GM10248 (cell line): Measurements from ENCODE around the gene BDP1.
A peak's percentile ranks its signal among the peaks of the same experiment; 100 is the strongest.

Source experiments
- CTCF ChIA-PET: fragments of 300-600 bp; sonication (Branson Sonifier 250); formaldehyde crosslinking; extraction: SDS; loops from one replicate; lab custom pipeline; 2021; ENCODE audit warnings: antibody characterized with exemption; lab: Yijun Ruan, JAX
- POLR2A ChIA-PET: fragments of 350-650 bp; sonication (Branson Sonifier 250); formaldehyde crosslinking; extraction: SDS; loops from one replicate; lab custom pipeline; 2020; ENCODE audit warnings: antibody characterized with exemption; lab: Yijun Ruan, JAX
- DNase-seq: peaks from one replicate; pipeline ENCODE4 v3.0.0; 2012; ENCODE audit errors: extremely low spot score
- CTCF ChIP-seq: IDR thresholded peaks from 2 replicates; pipeline ENCODE4 v1.5.1; 2012; ENCODE audit warnings: mild to moderate bottlenecking, low read depth; ENCODE audit errors: extremely low read depth, missing control alignments, control extremely low read depth

The BDP1 gene

GRCh38 chr5:71587766-71588532, 132.5 kb downstream of the BDP1 start:
- POLR2A ChIA-PET = interaction anchor here (1.4 kb wide), 1 partner anchor 13 kb away, joined by 6 read pairs; no protein-coding TSS in a partner anchor
- peak; percentile 23 for TF ChIP-seq CTCF
- CTCF ChIA-PET = interaction anchor here (1.1 to 7.1 kb wide), 4 partner anchors 10 to 721 kb away, joined by 3 to 72 read pairs (median 4); no protein-coding TSS in a partner anchor
- peak; percentile 33 for DNase-seq

- ChIA-PET POLR2A (no interaction called here), CTCF (interaction anchor here (1.3 to 7.1 kb wide), 2 partner anchors 9 to 12 kb away, joined by 3 to 72 read pairs; no protein-coding TSS in a partner anchor)
- DNase-seq = no peak
- no peak for TF ChIP-seq CTCF
Observed at GRCh38 chr5:71588533-71588885, 133.1 kb downstream of the BDP1 start.

GRCh38 chr5:71589903-71590302, 134.5 kb downstream of the BDP1 start:
- ChIA-PET CTCF (interaction anchor here (7.1 kb wide), 1 partner anchor 11 kb away, joined by 72 read pairs; no protein-coding TSS in a partner anchor), POLR2A (no interaction called here)
- TF ChIP-seq CTCF = no peak
- peak; percentile 29 for DNase-seq

- no peak for TF ChIP-seq CTCF
- POLR2A ChIA-PET = interaction anchor here (0.6 kb wide), 1 partner anchor 53 kb away, joined by 3 read pairs; no protein-coding TSS in a partner anchor
- CTCF ChIA-PET = interaction anchor here (1.0 to 7.1 kb wide), 3 partner anchors 9 to 11 kb away, joined by 4 to 72 read pairs (median 8); no protein-coding TSS in a partner anchor
- DNase-seq = no peak
Observed at GRCh38 chr5:71591100-71591499, 135.6 kb downstream of the BDP1 start.

GRCh38 chr5:71596169-71596568, 140.7 kb downstream of the BDP1 start:
- POLR2A ChIA-PET = no interaction called here

GRCh38 chr5:71597001-71597400, 141.6 kb downstream of the BDP1 start:
- ChIA-PET POLR2A (no interaction called here), CTCF (interaction anchor here (1.1 kb wide), 1 partner anchor 9 kb away, joined by 3 read pairs; no protein-coding TSS in a partner anchor)
- TF ChIP-seq CTCF = no peak
- no peak for DNase-seq

More at GRCh38 chr5:71596169-71596568, 140.7 kb downstream of the BDP1 start:
- TF ChIP-seq CTCF = no peak
- CTCF ChIA-PET = no interaction called here
- no peak for DNase-seq
